Neural progenitor cell (in vitro differentiated cells): ENCODE results near the gene TOB1. TPM values are rescaled to one million over a fixed set of nuclear protein-coding genes. Genes with fewer than 3 reads are reported as not detected.
A peak's percentile ranks its signal among the peaks of the same experiment; 100 is the strongest.

Experiments
- DNase-seq: peaks from one replicate; pipeline ENCODE4 v3.0.0-alpha.2; 2016; ENCODE audit warnings: low spot score
- H2AFZ ChIP-seq: fragments of 200-600 bp; sonication (generic); replicated peaks from 2 replicates; pipeline ENCODE4 v1.6.1; 2016; ENCODE audit warnings: antibody characterized with exemption
- H3F3A ChIP-seq: fragments of 200-600 bp; sonication (generic); 2 replicates; pipeline ENCODE4 v1.6.1; 2016; ENCODE audit warnings: antibody characterized with exemption, low read depth
- H3K27ac ChIP-seq: fragments of 200-600 bp; sonication (generic); 2 replicates; pipeline ENCODE4 v1.5.1; 2016; ENCODE audit warnings: mild to moderate bottlenecking
- H3K27me3 ChIP-seq: fragments of 200-600 bp; sonication (generic); 2 replicates; pipeline ENCODE4 v1.6.1; 2016; ENCODE audit warnings: mild to moderate bottlenecking, moderate library complexity
- H3K36me3 ChIP-seq: fragments of 200-600 bp; sonication (generic); 2 replicates; pipeline ENCODE4 v1.5.1; 2016
- H3K4me1 ChIP-seq: fragments of 200-600 bp; sonication (generic); 2 replicates; pipeline ENCODE4 v1.6.1; 2016; ENCODE audit warnings: mixed run types
- H3K4me2 ChIP-seq: fragments of 200-600 bp; sonication (generic); 2 replicates; pipeline ENCODE4 v1.6.1; 2016
- H3K4me3 ChIP-seq: fragments of 200-600 bp; sonication (generic); 2 replicates; pipeline ENCODE4 v1.5.1; 2016
- H3K79me2 ChIP-seq: fragments of 200-600 bp; sonication (generic); 2 replicates; pipeline ENCODE4 v1.6.1; 2016; ENCODE audit warnings: low read depth
- H3K9ac ChIP-seq: fragments of 200-600 bp; sonication (generic); 2 replicates; pipeline ENCODE4 v1.6.1; 2016
- H3K9me3 ChIP-seq: fragments of 200-600 bp; sonication (generic); 2 replicates; pipeline ENCODE4 v1.5.1; 2016; ENCODE audit warnings: low read depth
- H4K20me1 ChIP-seq: fragments of 200-600 bp; sonication (generic); 2 replicates; pipeline ENCODE4 v1.6.1; 2016; ENCODE audit warnings: low read depth
- H3K27ac Mint-ChIP-seq: 3 replicates; pipeline ENCODE4 v1.8.0; 2021; ENCODE audit warnings: mixed read lengths
- H3K27me3 Mint-ChIP-seq: 2 replicates; pipeline ENCODE4 v1.8.0; 2022; ENCODE audit warnings: low read depth, mild to moderate bottlenecking, inconsistent platforms, moderate library complexity, mixed read lengths; ENCODE audit not compliant: insufficient read depth
- H3K36me3 Mint-ChIP-seq: 3 replicates; pipeline ENCODE4 v1.8.0; 2021; ENCODE audit warnings: mixed read lengths
- H3K4me1 Mint-ChIP-seq: 3 replicates; pipeline ENCODE4 v1.8.0; 2021; ENCODE audit warnings: mixed read lengths
- H3K4me3 Mint-ChIP-seq: 3 replicates; pipeline ENCODE4 v1.8.0; 2021; ENCODE audit warnings: mild to moderate bottlenecking, moderate library complexity, mixed read lengths
- H3K9me3 Mint-ChIP-seq: 3 replicates; pipeline ENCODE4 v1.8.0; 2020; ENCODE audit warnings: mixed read lengths
- CTCF ChIP-seq: fragments of 200-600 bp; sonication (generic); IDR thresholded peaks from 2 replicates; pipeline ENCODE4 v1.5.1; 2017; ENCODE audit warnings: antibody characterized with exemption, mild to moderate bottlenecking
- EZH2 ChIP-seq: fragments of 200-600 bp; sonication (generic); IDR thresholded peaks from 2 replicates; pipeline ENCODE4 v1.6.1; 2017; ENCODE audit warnings: antibody characterized with exemption, mild to moderate bottlenecking, moderate library complexity
- EZH2phosphoT487 ChIP-seq: fragments of 200-600 bp; sonication (generic); IDR thresholded peaks from 2 replicates; pipeline ENCODE4 v1.6.1; 2017; ENCODE audit warnings: antibody characterized with exemption
- total RNA-seq: library from RNA; depleted of rRNA; stranded (reverse); fragments of >200 nt; gene quantifications from 2 replicates; pipeline ENCODE4 v1.2.3, GENCODE V29; 2015; ENCODE audit warnings: low replicate concordance

TOB1 gene
- total RNA-seq, 1 donor from 2014 or later, result 18.2 TPM

GRCh38 chr17:50865868-50866260, 290 bp downstream of the TOB1 start:
- H3K4me2 ChIP-seq, result peak overlapping the region; percentile 98
- Mint-ChIP-seq H3K27ac (no peak overlapping the region), H3K36me3 (peaks cover 11% of the 10 kb centered on the region), H3K27me3 (peaks cover 6% of the 10 kb centered on the region), H3K4me3 (peak overlapping the region; percentile 84), H3K9me3 (peaks cover 3% of the 10 kb centered on the region), H3K4me1 (peaks cover 39% of the 10 kb centered on the region)
- H3K9me3 ChIP-seq, result no peaks in the 10 kb centered on the region
- peak overlapping the region; percentile 77 for H3K9ac ChIP-seq
- H3K79me2 ChIP-seq, result peaks cover 63% of the 10 kb centered on the region
- no peaks in the 10 kb centered on the region for H3K27me3 ChIP-seq
- no peak overlapping the region for H2AFZ ChIP-seq
- TF ChIP-seq EZH2phosphoT487 (no peak), CTCF (no peak), EZH2 (no peak)
- H3K4me3 ChIP-seq, result peak overlapping the region; percentile 94
- peaks cover 34% of the 10 kb centered on the region for H3K4me1 ChIP-seq
- peaks cover 71% of the 10 kb centered on the region for H3F3A ChIP-seq
- DNase-seq, result no peak
- H3K36me3 ChIP-seq, result peaks cover 17% of the 10 kb centered on the region
- peak overlapping the region; percentile 92 for H3K27ac ChIP-seq
- H4K20me1 ChIP-seq, result peaks cover 45% of the 10 kb centered on the region

GRCh38 chr17:50865060-50865867, 890 bp downstream of the TOB1 start:
- DNase-seq, result peak; percentile 82
- Histone ChIP-seq H3K4me3 (peak overlapping the region; percentile 94), H3K9me3 (no peaks in the 10 kb centered on the region), H3K79me2 (peaks cover 63% of the 10 kb centered on the region), H4K20me1 (peaks cover 47% of the 10 kb centered on the region), H3K27me3 (no peaks in the 10 kb centered on the region), H3K4me1 (peaks cover 34% of the 10 kb centered on the region), H3K9ac (peak overlapping the region; percentile 77), H3K4me2 (peak overlapping the region; percentile 98), H2AFZ (no peak overlapping the region), H3K27ac (peak overlapping the region; percentile 92), H3K36me3 (peaks cover 17% of the 10 kb centered on the region), H3F3A (peaks cover 73% of the 10 kb centered on the region)
- peak overlapping the region; percentile 99 for H3K27ac Mint-ChIP-seq
- TF ChIP-seq EZH2phosphoT487, result no peak
- TF ChIP-seq EZH2, result no peak
- TF ChIP-seq CTCF, result no peak
- H3K27me3 Mint-ChIP-seq, result peaks cover 6% of the 10 kb centered on the region
- H3K36me3 Mint-ChIP-seq, result peaks cover 11% of the 10 kb centered on the region
- peaks cover 3% of the 10 kb centered on the region for H3K9me3 Mint-ChIP-seq
- peak overlapping the region; percentile 100 for H3K4me3 Mint-ChIP-seq
- H3K4me1 Mint-ChIP-seq, result peaks cover 39% of the 10 kb centered on the region

- peaks cover 17% of the 10 kb centered on the region for H3K36me3 ChIP-seq
- Mint-ChIP-seq H3K4me1 (peaks cover 39% of the 10 kb centered on the region), H3K27me3 (peaks cover 6% of the 10 kb centered on the region), H3K36me3 (peaks cover 11% of the 10 kb centered on the region), H3K9me3 (peaks cover 3% of the 10 kb centered on the region), H3K27ac (peak overlapping the region; percentile 99), H3K4me3 (peak overlapping the region; percentile 100)
- peaks cover 47% of the 10 kb centered on the region for H4K20me1 ChIP-seq
- peaks cover 63% of the 10 kb centered on the region for H3K79me2 ChIP-seq
- peaks cover 34% of the 10 kb centered on the region for H3K4me1 ChIP-seq
- TF ChIP-seq EZH2 (no peak), CTCF (peak; percentile 3)
- H3F3A ChIP-seq, result peaks cover 73% of the 10 kb centered on the region
- H3K9me3 ChIP-seq, result no peaks in the 10 kb centered on the region
- peak overlapping the region; percentile 92 for H3K27ac ChIP-seq
- peak overlapping the region; percentile 94 for H3K4me3 ChIP-seq
- H3K9ac ChIP-seq, result peak overlapping the region; percentile 77
- no peaks in the 10 kb centered on the region for H3K27me3 ChIP-seq
- H2AFZ ChIP-seq, result no peak overlapping the region
- peak; percentile 40 for DNase-seq
- H3K4me2 ChIP-seq, result peak overlapping the region; percentile 98
Measured at GRCh38 chr17:50864747-50865059, 1.5 kb downstream of the TOB1 start.
